HG02884 (cell line): Measurements from ENCODE around the gene EVA1B.
A peak's percentile ranks its signal among the peaks of the same experiment; 100 is the strongest.

ENCODE experiments used
- ATAC-seq: cut with Tn5 transposase; IDR thresholded peaks from one replicate; pipeline ENCODE4 v1.9.1; 2021; ENCODE audit warnings: mild to moderate bottlenecking, moderate library complexity; ENCODE audit not compliant: unreplicated experiment

Gene EVA1B

GRCh38 chr1:36323636-36324352, at the start of gene EVA1B:
TSS of gene EVA1B (minus strand) at chr1:36323645. CDS start at chr1:36323037, 608 bp downstream.
- no peak for ATAC-seq

DNA sequence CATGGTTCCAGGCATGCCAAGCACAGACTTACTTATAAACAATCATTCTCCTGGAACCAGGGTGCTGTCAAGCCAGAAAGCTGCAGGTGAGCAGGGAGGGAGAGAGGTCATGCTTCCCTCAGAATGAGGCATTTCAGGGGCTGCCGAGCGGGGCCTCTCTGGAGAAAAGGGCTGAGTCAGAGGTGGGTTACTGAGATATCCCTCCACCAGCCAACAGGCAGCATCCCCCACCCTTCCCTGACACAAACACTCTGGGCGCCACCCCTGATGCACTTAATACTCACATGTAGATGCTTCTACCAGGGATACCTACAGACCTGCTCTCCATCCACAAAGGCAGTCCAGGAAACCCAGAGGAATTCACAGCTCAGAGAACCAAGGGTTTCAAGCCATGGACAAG, 49.2 kb upstream of the EVA1B start:
- no peak for ATAC-seq

DNA sequence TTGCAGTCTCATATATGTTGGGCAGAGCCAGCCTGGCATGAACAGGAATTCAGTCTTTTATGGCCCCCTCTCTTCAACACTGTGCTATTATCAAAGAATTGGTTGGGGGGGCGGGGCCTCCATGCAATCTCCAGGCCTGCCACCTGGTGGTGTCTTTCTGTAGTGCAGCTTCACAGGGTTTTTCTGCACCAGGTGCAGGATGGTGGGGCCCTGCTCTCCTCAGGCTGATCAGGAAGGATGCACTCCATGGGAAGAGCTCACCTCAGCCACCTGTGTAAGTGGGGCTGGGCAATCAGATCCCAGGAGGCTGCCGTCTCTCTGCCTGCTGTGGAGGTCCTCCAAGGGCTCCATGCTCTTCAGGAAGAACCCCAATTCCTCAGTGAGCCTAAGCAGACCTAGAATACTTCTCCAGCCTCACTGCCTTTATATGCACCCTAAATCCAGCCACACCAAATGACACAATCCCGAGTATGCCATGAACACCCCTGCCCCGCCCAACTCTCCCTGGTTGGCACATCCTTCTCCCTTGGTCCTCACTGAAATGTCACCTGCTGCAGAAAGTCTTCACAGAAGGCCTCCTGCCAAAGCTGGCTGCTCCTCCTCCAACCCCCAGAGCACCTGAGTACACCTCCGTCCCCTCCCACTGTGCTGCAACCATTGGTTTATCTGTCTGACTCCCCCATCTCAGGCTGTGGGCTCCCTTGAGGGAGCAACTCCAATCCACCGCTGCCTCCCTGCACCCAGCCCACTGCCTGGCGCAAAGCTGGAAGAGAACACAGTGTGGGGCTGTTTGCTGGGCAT, 45.8 kb upstream of the EVA1B start:
- ATAC-seq: no peak

GRCh38 chr1:36367798-36368197, 44.4 kb upstream of the EVA1B start:
- no peak for ATAC-seq

DNA sequence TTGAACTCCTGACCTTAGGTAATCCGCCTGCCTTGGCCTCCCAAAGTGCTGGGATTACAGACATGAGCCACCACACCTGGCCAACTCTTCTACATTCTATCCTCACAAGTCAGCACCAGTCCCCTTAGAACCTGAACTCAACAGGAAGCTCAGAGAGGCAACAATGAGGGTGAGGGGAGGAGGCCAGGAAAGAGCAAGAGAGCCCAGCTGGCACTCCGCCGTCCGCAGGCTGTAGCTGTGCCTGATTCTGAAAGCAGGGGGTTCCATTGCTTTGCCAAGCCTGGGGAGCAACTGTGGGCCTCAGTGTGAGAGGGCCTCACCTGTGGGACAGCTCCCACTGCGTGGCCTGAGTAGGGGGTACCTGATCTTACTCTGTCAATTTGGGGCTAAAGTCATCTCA, 43.6 kb upstream of the EVA1B start:
- no peak for ATAC-seq

- no peak for ATAC-seq
Measured at GRCh38 chr1:36366091-36366661, 42.7 kb upstream of the EVA1B start.

DNA sequence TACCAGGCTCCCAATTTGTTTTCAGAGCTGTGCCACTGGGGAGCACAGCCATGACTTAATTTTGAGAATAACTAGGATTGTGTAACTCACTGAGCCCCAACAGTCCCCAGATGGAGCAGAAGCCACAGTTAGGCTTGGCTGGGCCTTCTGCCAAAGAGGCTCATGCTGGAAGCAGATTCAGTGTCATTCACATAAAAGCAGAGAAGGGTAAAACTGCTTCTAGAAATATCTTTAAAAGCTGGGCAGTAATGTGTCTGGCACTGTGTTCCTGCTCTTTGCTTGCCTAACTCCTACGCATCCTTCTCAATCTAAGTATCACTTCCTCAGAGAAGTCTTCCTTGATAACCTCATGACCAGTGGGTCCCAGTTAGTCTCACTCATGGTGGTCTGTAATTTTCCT, 41.9 kb upstream of the EVA1B start:
- ATAC-seq: no peak

DNA sequence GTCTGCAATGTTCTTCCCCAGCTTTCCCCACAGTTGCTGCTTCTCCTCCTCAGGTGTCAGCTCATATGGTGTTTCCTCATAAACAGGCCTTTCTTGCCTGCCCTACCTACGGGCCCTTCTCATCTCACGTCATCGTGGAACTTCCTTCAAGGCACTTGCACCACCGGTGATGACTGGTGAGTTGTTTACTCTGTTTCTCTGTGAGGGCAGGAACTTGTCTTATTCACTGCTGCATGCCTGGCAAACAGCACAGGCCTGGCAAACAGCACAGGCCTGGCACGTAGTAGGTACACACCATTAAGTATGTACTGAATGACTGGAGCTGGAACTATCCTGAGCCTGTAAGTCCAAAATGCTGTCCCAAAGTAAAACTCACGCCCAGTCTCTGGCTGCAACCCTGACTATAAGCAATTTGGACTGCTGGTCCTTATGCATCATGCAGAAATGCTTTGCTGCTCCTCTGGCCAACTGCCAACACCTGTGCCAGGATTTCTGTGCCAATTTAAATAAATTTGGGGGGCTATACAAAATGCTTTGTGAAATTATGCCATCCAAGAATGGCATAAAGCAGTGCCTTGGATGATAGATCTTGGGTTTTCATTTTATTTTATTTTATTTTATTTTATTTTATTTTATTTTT, 36.6 kb upstream of the EVA1B start:
- no peak for ATAC-seq

- no peak for ATAC-seq
Measured at GRCh38 chr1:36359383-36359782, 35.9 kb upstream of the EVA1B start.

GRCh38 chr1:36358514-36359084, 35.2 kb upstream of the EVA1B start:
- no peak for ATAC-seq

DNA sequence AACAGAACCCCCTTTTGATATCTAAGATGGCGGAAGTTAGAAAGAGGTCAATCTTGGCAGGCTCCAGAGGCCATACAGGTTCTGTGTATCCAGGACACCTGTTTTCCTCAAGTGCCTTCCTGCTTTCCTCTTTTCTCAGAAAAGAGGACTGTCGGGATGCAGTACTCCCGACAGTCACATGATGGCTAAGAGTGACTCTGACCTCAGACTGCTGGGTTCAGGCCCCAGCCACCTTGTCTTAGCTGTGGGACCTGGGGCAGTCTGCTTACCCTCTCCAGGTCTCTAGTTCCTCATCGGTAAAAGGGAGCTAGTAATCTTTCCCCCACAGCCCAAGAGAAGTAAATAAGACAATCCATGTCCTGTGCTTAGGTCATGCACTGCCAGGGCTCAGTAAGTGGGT, 32.4 kb upstream of the EVA1B start:
- no peak for ATAC-seq

GRCh38 chr1:36354486-36354885, 31.0 kb upstream of the EVA1B start:
- ATAC-seq: no peak

DNA sequence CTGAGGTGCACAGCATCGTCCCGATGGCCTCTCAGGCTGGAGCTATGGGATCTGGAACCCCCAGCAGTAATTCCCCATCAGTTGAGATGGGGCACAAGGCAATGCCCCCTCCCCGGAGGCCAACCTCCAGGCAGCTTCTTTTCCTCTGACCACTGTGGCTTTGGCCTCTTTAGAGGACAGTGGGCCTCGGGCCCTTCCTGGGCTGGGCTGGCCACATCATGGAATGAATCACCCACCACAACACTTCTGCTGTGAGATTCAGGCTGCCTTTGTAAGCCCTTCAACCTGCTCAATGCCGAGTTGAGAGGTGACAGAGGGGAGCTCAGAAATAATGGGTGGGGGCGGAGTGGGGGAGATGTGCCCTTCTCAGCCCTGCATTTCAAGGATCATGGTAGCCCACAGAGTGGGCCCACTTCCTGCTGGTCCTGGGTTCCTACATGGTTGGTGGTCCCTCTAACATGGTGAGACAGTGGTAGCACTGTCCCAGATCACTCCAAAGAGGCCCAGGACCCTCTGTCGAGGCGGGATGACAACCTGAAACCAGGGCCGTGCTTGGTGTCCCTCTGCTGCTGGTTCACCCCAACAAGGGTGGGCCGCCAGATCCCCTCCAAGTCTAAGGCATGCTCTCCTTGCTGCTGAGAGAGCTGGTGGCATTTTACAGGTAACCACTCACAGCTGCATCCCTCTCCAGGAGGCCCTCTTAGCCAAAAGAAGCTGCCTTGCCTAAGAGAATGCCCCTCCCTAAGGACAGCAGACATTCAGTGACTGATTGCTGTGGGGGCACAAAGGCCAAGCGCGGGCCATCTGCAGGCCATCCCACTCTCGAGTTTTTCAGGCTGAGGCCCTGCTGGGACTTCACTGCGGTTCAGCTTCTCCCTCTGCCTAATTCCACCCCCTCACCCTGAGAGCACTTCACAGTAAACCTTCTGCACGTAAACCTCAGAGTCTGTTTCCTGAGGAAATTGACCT, 29.7 kb upstream of the EVA1B start:
- ATAC-seq: no peak

- no peak for ATAC-seq
Measured at GRCh38 chr1:36352125-36352909, 28.9 kb upstream of the EVA1B start.

GRCh38 chr1:36351227-36351977, 28.0 kb upstream of the EVA1B start:
- no peak for ATAC-seq

DNA sequence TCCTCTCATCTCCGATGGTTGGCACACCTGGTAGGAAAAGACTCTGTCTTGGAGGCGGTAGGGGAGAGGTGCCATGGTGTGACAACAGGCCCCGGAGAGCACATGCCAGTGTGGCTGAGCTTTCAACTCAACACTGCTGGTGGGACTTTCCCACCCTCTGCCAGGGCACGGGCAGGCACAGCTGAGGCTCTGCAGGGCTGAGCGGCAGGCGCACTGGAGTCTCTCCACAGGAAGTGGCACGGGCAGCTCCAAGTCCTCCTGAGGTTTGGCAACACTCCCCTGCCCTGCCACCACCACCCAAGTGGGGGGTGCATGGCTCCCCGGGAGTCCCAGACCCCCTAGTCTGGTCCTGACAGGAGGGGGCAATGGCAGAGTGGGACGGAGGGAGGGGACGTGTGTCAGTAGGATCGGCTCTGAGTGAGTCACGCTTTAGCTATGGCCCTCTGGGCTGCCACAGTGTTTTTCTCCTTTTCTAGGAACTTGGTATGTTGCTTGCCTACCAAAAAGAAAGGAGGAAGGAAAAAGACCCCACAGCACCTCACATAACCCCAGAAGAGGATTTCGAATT, 27.3 kb upstream of the EVA1B start:
- no peak for ATAC-seq

DNA sequence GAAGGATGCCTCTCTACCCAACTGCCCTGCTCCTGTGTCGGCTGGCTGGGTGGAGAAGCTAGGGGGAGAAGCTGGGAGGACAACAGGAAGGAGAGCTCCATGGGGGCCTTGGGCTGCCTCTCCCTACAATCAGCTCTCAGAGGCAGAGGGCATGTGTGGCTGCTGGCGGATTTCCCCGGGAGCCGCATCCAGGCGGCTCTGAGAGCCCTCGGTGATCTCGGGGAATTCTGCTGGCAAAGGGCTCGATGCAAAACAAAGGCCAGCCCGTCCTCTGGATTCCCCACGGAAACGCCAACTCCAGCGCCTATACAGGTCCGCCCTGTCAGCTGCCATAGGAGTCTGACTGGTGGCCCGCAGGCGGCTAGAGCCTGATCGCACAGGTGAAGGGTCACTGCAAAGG, 26.4 kb upstream of the EVA1B start:
- ATAC-seq: no peak

DNA sequence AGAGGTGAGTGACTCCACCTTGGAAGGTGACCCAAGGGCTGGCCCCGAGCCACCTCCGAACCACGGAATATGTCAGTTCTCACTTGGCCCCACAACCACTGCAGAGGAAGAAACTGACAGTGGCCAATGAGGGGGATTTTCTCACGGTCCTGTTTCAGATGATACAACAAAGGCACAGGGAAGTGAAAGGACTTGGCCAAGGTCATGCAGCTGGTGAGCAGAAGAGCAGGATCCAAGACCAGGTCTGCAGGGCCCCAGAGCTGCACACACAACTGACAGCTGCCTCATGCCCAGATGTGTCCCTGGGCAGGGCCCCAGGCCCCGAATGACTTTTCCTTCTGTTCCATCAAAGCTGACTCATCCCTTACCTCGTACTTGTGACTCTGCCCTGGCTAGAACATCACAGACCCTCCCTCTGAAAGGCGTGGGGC, 25.8 kb upstream of the EVA1B start:
- peak; percentile 78 for ATAC-seq
